SK-N-MC (cell line): ENCODE measurements around the gene GNAI3.

ENCODE experiments used
- EZH2 ChIP-seq: fragments of 200-600 bp; sonication (generic); IDR thresholded peaks from one replicate; pipeline ENCODE4 v1.6.1; 2017; ENCODE audit warnings: antibody characterized with exemption
- FOXP2 ChIP-seq: optimal IDR thresholded peaks from 2 replicates; pipeline ENCODE3; 2011; ENCODE audit warnings: mild to moderate bottlenecking, moderate library complexity; ENCODE audit not compliant: insufficient read depth; ENCODE audit errors: extremely low read length, control extremely low read depth
- POLR2AphosphoS5 ChIP-seq: IDR thresholded peaks from 2 replicates; pipeline ENCODE4 v1.6.1; 2012; ENCODE audit warnings: mild to moderate bottlenecking, low read depth, low read length, borderline replicate concordance

DNA sequence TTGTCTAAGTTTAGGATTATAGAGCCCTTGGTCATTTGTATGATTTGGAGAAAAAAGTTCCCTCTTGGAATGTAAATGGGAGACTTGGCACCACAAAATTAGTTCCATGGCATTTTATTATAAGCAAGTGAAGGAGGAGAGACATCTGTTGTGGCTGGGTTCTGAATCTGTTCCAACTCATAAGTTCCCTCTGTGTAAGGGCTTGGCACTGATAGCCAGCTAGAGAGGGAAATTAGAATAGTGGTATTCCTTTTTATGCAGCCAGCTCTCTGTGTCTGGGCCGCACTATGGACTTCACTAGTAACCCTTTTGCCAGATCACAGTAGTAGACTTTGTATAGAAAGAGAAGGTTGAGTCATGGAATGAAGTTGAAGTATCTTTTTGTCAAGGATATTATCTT, 31.1 kb downstream of the GNAI3 start:
- TF ChIP-seq FOXP2 (no peak), EZH2 (no peak), POLR2AphosphoS5 (no peak)
